ENCODE results near the gene GPR55.

The GPR55 gene

GRCh38 chr2:230865766-230866755 lies 59.0 kb downstream of the GPR55 start:
- no peak for DNase-seq

GRCh38 chr2:230865307-230865765 lies 59.7 kb downstream of the GPR55 start:
- DNase-seq = no peak

GRCh38 chr2:230864605-230865306 lies 60.3 kb downstream of the GPR55 start, which contains the start of gene ITM2C:
Gene ITM2C (plus strand): TSS chr2:230864942. CDS start chr2:230865026, 84 bp downstream.
- peak; percentile 57 to 68 for DNase-seq

GRCh38 chr2:230864122-230864604 lies 60.9 kb downstream of the GPR55 start:
- DNase-seq = no peak

GRCh38 chr2:230863442-230864121 lies 61.5 kb downstream of the GPR55 start:
- DNase-seq = no peak

- no peak for DNase-seq
Measured at GRCh38 chr2:230863031-230863430, 62.0 kb downstream of the GPR55 start.

- DNase-seq = no peak
Measured at GRCh38 chr2:230862292-230862691, 62.8 kb downstream of the GPR55 start.

GRCh38 chr2:230861552-230862255 lies 63.3 kb downstream of the GPR55 start:
- DNase-seq = no peak
